Nephron (organoid): ENCODE data around the gene SEZ6L.

Experiments
- H3K27ac Mint-ChIP-seq, 3 experiments: 2 replicates each; pipeline ENCODE4 v1.8.0; 2020; ENCODE audit warnings: mixed read lengths in 3 of 3, mild to moderate bottlenecking in 2 of 3, moderate library complexity in 1 of 3
- H3K27me3 Mint-ChIP-seq: 2 replicates; pipeline ENCODE4 v1.8.0; 2021; ENCODE audit warnings: low read depth, mild to moderate bottlenecking, moderate library complexity, mixed read lengths
- H3K36me3 Mint-ChIP-seq: 2 replicates; pipeline ENCODE4 v1.8.0; 2020; ENCODE audit warnings: low read depth, mixed read lengths
- H3K4me1 Mint-ChIP-seq: 2 replicates; pipeline ENCODE4 v1.8.0; 2020; ENCODE audit warnings: mixed read lengths
- H3K4me3 Mint-ChIP-seq, 3 experiments: 2 replicates each; pipeline ENCODE4 v1.8.0; 2020; ENCODE audit warnings: mild to moderate bottlenecking in 3 of 3, mixed read lengths in 3 of 3, moderate library complexity in 2 of 3
- H3K9me3 Mint-ChIP-seq: 2 replicates; pipeline ENCODE4 v1.8.0; 2020; ENCODE audit warnings: mixed read lengths
- CTCF ChIP-seq, 3 experiments: fragments of 200-600 bp; sonication (generic); IDR thresholded peaks; one replicate each; pipeline ENCODE4 v1.5.0; 2021; ENCODE audit warnings: antibody characterized with exemption in 3 of 3; ENCODE audit not compliant: unreplicated experiment in 3 of 3

The SEZ6L gene

GRCh38 chr22:26281941-26282340 lies 112.7 kb downstream of the SEZ6L start:
- no peak for TF ChIP-seq CTCF (IDR thresholded peaks at IDR 0.05; ENCODE audit: unreplicated experiment in 3 of 3)
- H3K9me3 Mint-ChIP-seq = no peaks in the 10 kb centered on the region
- no peak overlapping the region for H3K27ac Mint-ChIP-seq
- H3K4me1 Mint-ChIP-seq = no peaks in the 10 kb centered on the region
- H3K36me3 Mint-ChIP-seq = no peaks in the 10 kb centered on the region
- no peak overlapping the region for H3K4me3 Mint-ChIP-seq
- H3K27me3 Mint-ChIP-seq = peaks cover 24% of the 10 kb centered on the region

GRCh38 chr22:26283330-26283729 lies 114.1 kb downstream of the SEZ6L start:
- Mint-ChIP-seq H3K27me3 (peaks cover 19% of the 10 kb centered on the region), H3K4me1 (no peaks in the 10 kb centered on the region), H3K36me3 (no peaks in the 10 kb centered on the region), H3K4me3 (no peak overlapping the region), H3K27ac (no peak overlapping the region), H3K9me3 (no peaks in the 10 kb centered on the region)
- no peak for TF ChIP-seq CTCF (IDR thresholded peaks at IDR 0.05; ENCODE audit: unreplicated experiment in 3 of 3)

- no peak overlapping the region for H3K27ac Mint-ChIP-seq
- H3K9me3 Mint-ChIP-seq = no peaks in the 10 kb centered on the region
- no peaks in the 10 kb centered on the region for H3K4me1 Mint-ChIP-seq
- H3K27me3 Mint-ChIP-seq = peaks cover 14% of the 10 kb centered on the region
- H3K4me3 Mint-ChIP-seq = no peak overlapping the region
- TF ChIP-seq CTCF (IDR thresholded peaks at IDR 0.05; ENCODE audit: unreplicated experiment in 3 of 3) = no peak
- no peaks in the 10 kb centered on the region for H3K36me3 Mint-ChIP-seq
Observed at GRCh38 chr22:26285632-26286031, 116.4 kb downstream of the SEZ6L start.

- Mint-ChIP-seq H3K27ac (no peak overlapping the region), H3K4me1 (no peaks in the 10 kb centered on the region), H3K4me3 (no peak overlapping the region), H3K9me3 (no peaks in the 10 kb centered on the region), H3K27me3 (peaks cover 14% of the 10 kb centered on the region), H3K36me3 (no peaks in the 10 kb centered on the region)
- TF ChIP-seq CTCF (IDR thresholded peaks at IDR 0.05; ENCODE audit: unreplicated experiment in 3 of 3) = no peak
Observed at GRCh38 chr22:26286091-26286820, 117.0 kb downstream of the SEZ6L start.

GRCh38 chr22:26287382-26288225 lies 118.3 kb downstream of the SEZ6L start:
- H3K4me3 Mint-ChIP-seq = no peak overlapping the region
- no peak overlapping the region for H3K27ac Mint-ChIP-seq
- no peaks in the 10 kb centered on the region for H3K4me1 Mint-ChIP-seq
- TF ChIP-seq CTCF (IDR thresholded peaks at IDR 0.05; ENCODE audit: unreplicated experiment in 3 of 3) = no peak
- H3K9me3 Mint-ChIP-seq = no peaks in the 10 kb centered on the region
- peaks cover 11% of the 10 kb centered on the region for H3K27me3 Mint-ChIP-seq
- H3K36me3 Mint-ChIP-seq = no peaks in the 10 kb centered on the region
